Endothelial cell of umbilical vein (primary cell): Measurements from ENCODE around the gene TTBK1. TPM values are rescaled to one million over a fixed set of nuclear protein-coding genes. Genes with fewer than 3 reads are reported as not detected.

Source experiments
- BruUV-seq: library from RNA; stranded (reverse); fragments of 400-500 nt; replicated peaks from 2 replicates; lab custom pipeline; 2021; lab: Mats Ljungman, UMichigan
- CTCF ChIA-PET: fragments of 300-600, 350-600 bp; sonication (Branson Sonifier 250); formaldehyde crosslinking; loops from one replicate; lab custom pipeline; 2021; ENCODE audit warnings: antibody characterized with exemption, inconsistent platforms; lab: Charles Lee
- POLR2A ChIA-PET: fragments of 300-600, 350-600 bp; sonication (Branson Sonifier 250); formaldehyde crosslinking; loops from one replicate; lab custom pipeline; 2021; ENCODE audit warnings: antibody characterized with exemption, inconsistent platforms; lab: Charles Lee
- DNase-seq: peaks from one replicate; pipeline ENCODE4 v3.0.0-alpha.2; 2011; ENCODE audit warnings: low read depth, low spot score
- FAIRE-seq: peaks from 2 replicates; lab custom pipeline; 2011; peaks lifted over from hg19 to GRCh38; lab: Jason Lieb, UNC
- H2AFZ ChIP-seq: 2 replicates; pipeline ENCODE4 v1.6.0; 2012; ENCODE audit warnings: low read depth, low read length, control low read depth, inconsistent platforms
- H3K27ac ChIP-seq: 2 replicates; pipeline ENCODE4 v1.5.1; 2011; ENCODE audit warnings: low read depth, mild to moderate bottlenecking, control low read depth, low read length, moderate library complexity; ENCODE audit not compliant: insufficient read depth
- H3K27me3 ChIP-seq, 2 experiments: 2 replicates each; pipeline versions ENCODE4 v1.6.0 to v1.6.1; 2011; ENCODE audit warnings: low read length in 2 of 2, mixed read lengths in 1 of 2; ENCODE audit not compliant: control insufficient read depth in 2 of 2, insufficient read depth in 2 of 2
- H3K36me3 ChIP-seq, 2 experiments: 2 replicates in 1 of 2; 3 replicates in 1 of 2; pipeline ENCODE4 v1.5.1; 2011; ENCODE audit warnings: low read length in 2 of 2, mild to moderate bottlenecking in 1 of 2, moderate library complexity in 1 of 2; ENCODE audit not compliant: control insufficient read depth in 2 of 2, insufficient read depth in 2 of 2; ENCODE audit errors: extremely low read depth in 1 of 2
- H3K4me1 ChIP-seq: 3 replicates; pipeline ENCODE4 v1.5.1; 2011; ENCODE audit warnings: mild to moderate bottlenecking, low read length; ENCODE audit not compliant: control insufficient read depth, insufficient read depth; ENCODE audit errors: extremely low read depth
- H3K4me2 ChIP-seq: 2 replicates; pipeline ENCODE4 v1.6.1; 2011; ENCODE audit warnings: low read length, control low read depth, mixed read lengths; ENCODE audit not compliant: insufficient read depth
- H3K4me3 ChIP-seq, 3 experiments: fragments of 200-600 bp in 1 of 3; sonication (generic), shearing (Covaris generic) in 1 of 3; replicated peaks in 1 of 3; 2 replicates each; pipeline ENCODE4 v1.5.1; 2011 to 2016; ENCODE audit warnings: control low read depth in 3 of 3, low read length in 3 of 3, mild to moderate bottlenecking in 2 of 3, inconsistent platforms in 1 of 3, low read depth in 1 of 3, moderate library complexity in 1 of 3; ENCODE audit not compliant: insufficient read depth in 1 of 3
- H3K79me2 ChIP-seq: 2 replicates; pipeline ENCODE4 v1.6.0; 2012; ENCODE audit warnings: low read length, inconsistent platforms; ENCODE audit not compliant: control insufficient read depth, insufficient read depth
- H3K9ac ChIP-seq: replicated peaks from 2 replicates; pipeline ENCODE3; 2011; ENCODE audit warnings: low read length, control low read depth; ENCODE audit not compliant: insufficient read depth; ENCODE audit errors: extremely low read depth
- H3K9me1 ChIP-seq: replicated peaks from 3 replicates; pipeline ENCODE4 v1.6.0; 2011; ENCODE audit warnings: mild to moderate bottlenecking, low read length; ENCODE audit not compliant: control insufficient read depth, insufficient read depth; ENCODE audit errors: extremely low read depth
- H3K9me3 ChIP-seq: replicated peaks from 2 replicates; pipeline ENCODE4 v1.5.1; 2012; ENCODE audit warnings: low read length, inconsistent platforms; ENCODE audit not compliant: control insufficient read depth, insufficient read depth
- H4K20me1 ChIP-seq: replicated peaks from 2 replicates; pipeline ENCODE3; 2011; ENCODE audit warnings: mild to moderate bottlenecking, low read length; ENCODE audit not compliant: control insufficient read depth, insufficient read depth; ENCODE audit errors: extremely low read depth
- EZH2 ChIP-seq: IDR thresholded peaks from 2 replicates; pipeline ENCODE4 v1.6.1; 2012; ENCODE audit warnings: borderline replicate concordance, low read depth, mild to moderate bottlenecking, moderate library complexity, low read length, inconsistent platforms; ENCODE audit not compliant: severe bottlenecking
- FOS ChIP-seq: IDR thresholded peaks from 2 replicates; pipeline ENCODE4 v1.6.1; 2011; ENCODE audit warnings: mild to moderate bottlenecking, low read length, moderate library complexity, borderline replicate concordance; ENCODE audit not compliant: insufficient read depth
- GATA2 ChIP-seq: IDR thresholded peaks from 2 replicates; pipeline ENCODE4 v1.7.0; 2011; ENCODE audit warnings: low read depth, mild to moderate bottlenecking, moderate library complexity, mixed read lengths, low read length; ENCODE audit not compliant: insufficient read length, insufficient read depth
- JUN ChIP-seq: IDR thresholded peaks from 2 replicates; pipeline ENCODE4 v1.6.1; 2011; ENCODE audit warnings: borderline replicate concordance, low read depth; ENCODE audit not compliant: insufficient read length, insufficient read depth
- MAX ChIP-seq: IDR thresholded peaks from 2 replicates; pipeline ENCODE4 v1.6.1; 2011; ENCODE audit not compliant: insufficient read depth, insufficient read length
- MYC ChIP-seq: IDR thresholded peaks from one replicate; pipeline ENCODE4 v1.6.1; 2011; ENCODE audit warnings: mild to moderate bottlenecking, low read depth, low read length
- POLR2A ChIP-seq: IDR thresholded peaks from 2 replicates; pipeline ENCODE4 v1.6.1; 2012; ENCODE audit warnings: low read depth, mild to moderate bottlenecking, control low read depth, low read length
- POLR2AphosphoS5 ChIP-seq: IDR thresholded peaks from 2 replicates; pipeline ENCODE4 v1.6.1; 2012; ENCODE audit warnings: low read depth, mild to moderate bottlenecking, control low read depth, low read length, moderate library complexity; ENCODE audit not compliant: insufficient read depth
- dilution Hi-C: fragments of 300-500 bp; cut with MboI; formaldehyde crosslinking; loops from one replicate; pipeline ENCODE4 v1.15.0; 2019; ENCODE audit warnings: low sequenced_read_pairs; ENCODE audit not compliant: extremely low pct_ligation_motif_present
- intact Hi-C: fragments of 100-400 bp; cut with micrococcal nuclease; formaldehyde crosslinking; loops from one replicate; pipeline ENCODE4 v1.10.0; 2022
- polyA plus RNA-seq, 4 experiments: library from polyadenylated mRNA; depleted of rRNA in 3 of 4; stranded (reverse) in 3 of 4; unstranded in 1 of 4; fragments of >200 nt; gene quantifications; 2 replicates each; pipeline versions ENCODE4 v1.2.1 to v1.2.3, GENCODE V29; 2011 to 2012; ENCODE audit warnings: missing spikeins in 1 of 4
- total RNA-seq: library from RNA; stranded (reverse); gene quantifications from 2 replicates; pipeline ENCODE4 v1.2.3, GENCODE V29; 2021
- TF ChIP-seq, protein P1 (sequence below), 2 donors: IDR thresholded peaks; 1 replicate in 1 of 2; 2 replicates in 1 of 2; pipeline ENCODE4 v1.5.1; 2011; ENCODE audit warnings: low read length in 2 of 2, mild to moderate bottlenecking in 2 of 2, moderate library complexity in 2 of 2, control low read depth in 1 of 2, inconsistent platforms in 1 of 2, low read depth in 1 of 2; ENCODE audit not compliant: insufficient read depth in 1 of 2; ENCODE audit errors: extremely low read depth in 1 of 2

The TTBK1 gene
- total and polyA plus RNA-seq, 2 donors (not counting 3 experiments of a cell fraction or from before 2014, with no cell fraction given): 0.06 TPM; not detected in 1

GRCh38 chr6:43203718-43204095 is 39.6 kb upstream of the TTBK1 start:
- no peak for FAIRE-seq
- Histone ChIP-seq H3K4me2 (no peak overlapping the region), H3K9ac (no peak overlapping the region), H3K4me3 (no peak overlapping the region), H4K20me1 (no peaks in the 10 kb centered on the region), H3K4me1 (no peaks in the 10 kb centered on the region), H3K27me3 (no peaks in the 10 kb centered on the region), H3K79me2 (no peaks in the 10 kb centered on the region), H2AFZ (no peak overlapping the region), H3K36me3 (peaks cover 0 to 16% of the 10 kb centered on the region in 2 experiments), H3K27ac (no peak overlapping the region), H3K9me3 (no peaks in the 10 kb centered on the region), H3K9me1 (no peaks in the 10 kb centered on the region)
- ChIA-PET POLR2A (no interaction called here), CTCF (interaction anchor here (1.5 kb wide), 1 partner anchor 25 kb away, joined by 5 read pairs; the partner anchor contains the start of gene DNPH1)
- dilution Hi-C loops (no loop called here), intact Hi-C loops (no loop called here)
- TF ChIP-seq POLR2AphosphoS5 (no peak), FOS (no peak), MAX (no peak), MYC (no peak), POLR2A (no peak), EZH2 (no peak), JUN (no peak), GATA2 (no peak)
- TF ChIP-seq, protein P1, sequence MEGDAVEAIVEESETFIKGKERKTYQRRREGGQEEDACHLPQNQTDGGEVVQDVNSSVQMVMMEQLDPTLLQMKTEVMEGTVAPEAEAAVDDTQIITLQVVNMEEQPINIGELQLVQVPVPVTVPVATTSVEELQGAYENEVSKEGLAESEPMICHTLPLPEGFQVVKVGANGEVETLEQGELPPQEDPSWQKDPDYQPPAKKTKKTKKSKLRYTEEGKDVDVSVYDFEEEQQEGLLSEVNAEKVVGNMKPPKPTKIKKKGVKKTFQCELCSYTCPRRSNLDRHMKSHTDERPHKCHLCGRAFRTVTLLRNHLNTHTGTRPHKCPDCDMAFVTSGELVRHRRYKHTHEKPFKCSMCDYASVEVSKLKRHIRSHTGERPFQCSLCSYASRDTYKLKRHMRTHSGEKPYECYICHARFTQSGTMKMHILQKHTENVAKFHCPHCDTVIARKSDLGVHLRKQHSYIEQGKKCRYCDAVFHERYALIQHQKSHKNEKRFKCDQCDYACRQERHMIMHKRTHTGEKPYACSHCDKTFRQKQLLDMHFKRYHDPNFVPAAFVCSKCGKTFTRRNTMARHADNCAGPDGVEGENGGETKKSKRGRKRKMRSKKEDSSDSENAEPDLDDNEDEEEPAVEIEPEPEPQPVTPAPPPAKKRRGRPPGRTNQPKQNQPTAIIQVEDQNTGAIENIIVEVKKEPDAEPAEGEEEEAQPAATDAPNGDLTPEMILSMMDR (IDR thresholded peaks at IDR 0.05; ENCODE audit: extremely low read depth in 1 of 2, insufficient read depth in 1 of 2, low read depth in 1 of 2, low read length in 2 of 2): no peak
- BruUV-seq: no TSS peak
- no peak for DNase-seq
